ENCODE results near the gene ANKLE2.

GRCh38 chr12:132795847-132796246 lies 34.2 kb upstream of the ANKLE2 start:
- TF ChIP-seq CTCF (IDR thresholded peaks at IDR 0.05), result no peak
- no peak for TF ChIP-seq POLR2AphosphoS5 (IDR thresholded peaks at IDR 0.05)
